HepG2 (cell line): ENCODE measurements around the gene RNLS. TPM values are rescaled to one million over a fixed set of nuclear protein-coding genes. Genes with fewer than 3 reads are reported as not detected.

ENCODE experiments used
- ATAC-seq: fragments of 200-7000 bp; cut with Tn5 transposase; 3 replicates; pipeline ENCODE4 v1.9.1; 2020; ENCODE audit warnings: mild to moderate bottlenecking, moderate library complexity
- BruUV-seq: library from RNA; stranded (reverse); fragments of 400-500 nt; replicated peaks from 2 replicates; lab custom pipeline; 2021; lab: Mats Ljungman, UMichigan
- CTCF ChIA-PET: fragments of 300-600 bp; formaldehyde crosslinking; extraction: SDS; loops from one replicate; lab custom pipeline; 2021; ENCODE audit warnings: low total read pairs, inconsistent platforms, low intra/inter-chr PET ratio; lab: Yijun Ruan, JAX
- POLR2A ChIA-PET: fragments of 350-600 bp; sonication (Branson Sonifier 250); formaldehyde crosslinking; loops from one replicate; lab custom pipeline; 2020; ENCODE audit warnings: antibody characterized with exemption, inconsistent platforms; lab: Yijun Ruan, JAX
- DNase-seq: peaks from one replicate; pipeline ENCODE4 v3.0.0-alpha.2; 2015; ENCODE audit warnings: low spot score
- FAIRE-seq: peaks from 3 replicates; lab custom pipeline; 2011; peaks lifted over from hg19 to GRCh38; lab: Jason Lieb, UNC
- H2AFZ ChIP-seq: one replicate; pipeline ENCODE4 v1.6.1; 2011; ENCODE audit warnings: low read length, inconsistent platforms
- H3K27ac ChIP-seq: fragments of 300-600 bp; 3 replicates; pipeline ENCODE4 v1.8.0; 2011; ENCODE audit warnings: mixed run types, mild to moderate bottlenecking, mixed read lengths, low read length, inconsistent platforms; ENCODE audit not compliant: insufficient read depth; ENCODE audit errors: extremely low read length
- H3K27me3 ChIP-seq, 2 experiments: fragments of 200-600 bp in 1 of 2; 2 replicates in 1 of 2; 3 replicates in 1 of 2; pipeline versions ENCODE4 v1.6.0 to v1.8.0; 2011; ENCODE audit warnings: low read length in 2 of 2, mild to moderate bottlenecking in 2 of 2, moderate library complexity in 2 of 2, inconsistent platforms in 1 of 2; ENCODE audit not compliant: insufficient read depth in 2 of 2, control insufficient read depth in 1 of 2
- H3K36me3 ChIP-seq, 2 experiments: fragments of 200-600 bp in 1 of 2; replicated peaks in 1 of 2; 2 replicates in 1 of 2; 3 replicates in 1 of 2; pipeline versions ENCODE4 v1.5.1 to v1.8.0; 2011; ENCODE audit warnings: low read length in 2 of 2, inconsistent platforms in 1 of 2; ENCODE audit not compliant: insufficient read depth in 2 of 2, control insufficient read depth in 1 of 2
- H3K4me1 ChIP-seq: 2 replicates; pipeline ENCODE4 v1.5.1; 2012; ENCODE audit warnings: low read length, inconsistent platforms; ENCODE audit not compliant: insufficient read depth
- H3K4me2 ChIP-seq: 2 replicates; pipeline ENCODE4 v1.6.0; 2011; ENCODE audit warnings: low read depth, low read length, inconsistent platforms
- H3K4me3 ChIP-seq, 3 experiments: fragments of 200-600 bp in 1 of 3; sonication (generic), shearing (Covaris generic) in 1 of 3; replicated peaks in 1 of 3; 2 replicates each; pipeline ENCODE4 v1.5.1; 2011 to 2016; ENCODE audit warnings: low read length in 3 of 3, inconsistent platforms in 2 of 3, low read depth in 2 of 3, mild to moderate bottlenecking in 2 of 3, control low read depth in 1 of 3, mixed read lengths in 1 of 3; ENCODE audit not compliant: insufficient read depth in 1 of 3
- H3K79me2 ChIP-seq: one replicate; pipeline ENCODE4 v1.6.1; 2011; ENCODE audit warnings: low read length, inconsistent platforms; ENCODE audit not compliant: insufficient read depth
- H3K9ac ChIP-seq: 2 replicates; pipeline ENCODE4 v1.6.0; 2011; ENCODE audit warnings: mild to moderate bottlenecking, low read depth, low read length, inconsistent platforms; ENCODE audit not compliant: insufficient read depth
- H3K9me3 ChIP-seq: 2 replicates; pipeline ENCODE4 v1.5.1; 2012; ENCODE audit warnings: mild to moderate bottlenecking, low read length
- H4K20me1 ChIP-seq: 2 replicates; pipeline ENCODE4 v1.6.0; 2011; ENCODE audit warnings: inconsistent platforms, mild to moderate bottlenecking, low read length, moderate library complexity; ENCODE audit not compliant: insufficient read depth
- ATF1 ChIP-seq: IDR thresholded peaks from 2 replicates; pipeline ENCODE4 v1.6.1; 2016; ENCODE audit warnings: mild to moderate bottlenecking, control low read depth
- CENPX ChIP-seq: sonication (generic); formaldehyde crosslinking; IDR thresholded peaks from 2 replicates; pipeline ENCODE4 v1.9.0; 2021; ENCODE audit warnings: mild to moderate bottlenecking, missing genetic modification reagents, moderate library complexity
- FIP1L1 ChIP-seq: fragments of 200-400 bp; formaldehyde crosslinking; IDR thresholded peaks from 2 replicates; pipeline ENCODE4 v1.6.1; 2018; ENCODE audit warnings: low read depth, mild to moderate bottlenecking, low read length, moderate library complexity, borderline replicate concordance; ENCODE audit not compliant: insufficient read depth
- RFX3 ChIP-seq: IDR thresholded peaks from 2 replicates; pipeline ENCODE4 v1.6.1; 2016; ENCODE audit warnings: missing biosample characterization, missing genetic modification reagents
- ZNF3 ChIP-seq: IDR thresholded peaks from 2 replicates; pipeline ENCODE4 v1.7.0; 2017; ENCODE audit warnings: inconsistent platforms
- ZNF572 ChIP-seq: sonication (generic); formaldehyde crosslinking; IDR thresholded peaks from 2 replicates; pipeline ENCODE4 v1.5.1; 2020; ENCODE audit warnings: mild to moderate bottlenecking, missing genetic modification reagents
- ZNF879 ChIP-seq: sonication (generic); formaldehyde crosslinking; IDR thresholded peaks from 2 replicates; pipeline ENCODE4 v1.8.1; 2023; ENCODE audit warnings: missing genetic modification reagents
- ZSCAN30 ChIP-seq: sonication (generic); formaldehyde crosslinking; IDR thresholded peaks from 2 replicates; pipeline ENCODE4 v1.5.0; 2020; ENCODE audit warnings: mild to moderate bottlenecking, missing genetic modification reagents
- WGBS: methylation state at CpG from one replicate; pipeline ENCODE4 v1.1.6; 2017; ENCODE audit warnings: low lambda C conversion rate; 5-methylcytosine and 5-hydroxymethylcytosine counted together
- in situ Hi-C: cut with HindIII; loops from 2 replicates; pipeline ENCODE4 v1.10.0; 2017; ENCODE audit warnings: low pct_unique_long_range_greater_than_20kb; ENCODE audit not compliant: extremely low pct_ligation_motif_present
- intact Hi-C: fragments of 100-400 bp; cut with micrococcal nuclease; formaldehyde crosslinking; loops from one replicate; pipeline ENCODE4 v1.10.0; 2022; ENCODE audit not compliant: unreplicated experiment
- polyA plus RNA-seq, 8 experiments: library from polyadenylated mRNA; depleted of rRNA in 3 of 8; stranded (reverse) in 7 of 8; unstranded in 1 of 8; fragments of >200 nt; fragmentation: Illumina TruSeq in 4 of 8; extraction: Trizol in 4 of 8; gene quantifications; 2 replicates each; pipeline versions ENCODE4 v1.2.1 to v1.2.3, GENCODE V29; 2011 to 2016; ENCODE audit warnings: low read depth in 4 of 8, missing spikeins in 1 of 8, mixed read lengths in 1 of 8; ENCODE audit not compliant: insufficient read depth in 1 of 8
- total RNA-seq, 5 experiments: library from RNA; depleted of rRNA; stranded (reverse); fragments of >200 nt; fragmentation: Illumina TruSeq; extraction: Trizol; gene quantifications; 2 replicates each; pipeline ENCODE4 v1.2.3, GENCODE V29; 2016; ENCODE audit warnings: low read depth in 1 of 5
- TF ChIP-seq, protein P1 (sequence below), 2 experiments: sonication (generic) in 1 of 2; formaldehyde crosslinking in 1 of 2; IDR thresholded peaks; 2 replicates each; pipeline versions ENCODE4 v1.6.1 to v1.9.0; 2014 to 2022; ENCODE audit warnings: antibody characterized with exemption in 1 of 2, borderline replicate concordance in 1 of 2, inconsistent platforms in 1 of 2, low read depth in 1 of 2, missing genetic modification reagents in 1 of 2
- TF ChIP-seq, protein P2 (sequence below), 2 experiments: sonication (generic) in 1 of 2; formaldehyde crosslinking in 1 of 2; IDR thresholded peaks; 2 replicates each; pipeline versions ENCODE4 v1.5.1 to v1.6.1; 2011 to 2020; ENCODE audit warnings: borderline replicate concordance in 1 of 2, low read depth in 1 of 2, low read length in 1 of 2, mild to moderate bottlenecking in 1 of 2, missing genetic modification reagents in 1 of 2, moderate library complexity in 1 of 2
- TF ChIP-seq, protein P3 (sequence below): sonication (generic); IDR thresholded peaks from 2 replicates; pipeline ENCODE4 v1.6.1; 2016; ENCODE audit warnings: low read depth, borderline replicate concordance
- TF ChIP-seq, protein P4 (sequence below): sonication (generic); formaldehyde crosslinking; IDR thresholded peaks from 2 replicates; pipeline ENCODE4 v1.8.1; 2023; ENCODE audit warnings: missing genetic modification reagents, mild to moderate bottlenecking, borderline replicate concordance

Gene RNLS
- total and polyA plus RNA-seq, 2 of the 13 experiments (the other 11 are each of a cell fraction or from before 2014, with no cell fraction given) = not detected

DNA sequence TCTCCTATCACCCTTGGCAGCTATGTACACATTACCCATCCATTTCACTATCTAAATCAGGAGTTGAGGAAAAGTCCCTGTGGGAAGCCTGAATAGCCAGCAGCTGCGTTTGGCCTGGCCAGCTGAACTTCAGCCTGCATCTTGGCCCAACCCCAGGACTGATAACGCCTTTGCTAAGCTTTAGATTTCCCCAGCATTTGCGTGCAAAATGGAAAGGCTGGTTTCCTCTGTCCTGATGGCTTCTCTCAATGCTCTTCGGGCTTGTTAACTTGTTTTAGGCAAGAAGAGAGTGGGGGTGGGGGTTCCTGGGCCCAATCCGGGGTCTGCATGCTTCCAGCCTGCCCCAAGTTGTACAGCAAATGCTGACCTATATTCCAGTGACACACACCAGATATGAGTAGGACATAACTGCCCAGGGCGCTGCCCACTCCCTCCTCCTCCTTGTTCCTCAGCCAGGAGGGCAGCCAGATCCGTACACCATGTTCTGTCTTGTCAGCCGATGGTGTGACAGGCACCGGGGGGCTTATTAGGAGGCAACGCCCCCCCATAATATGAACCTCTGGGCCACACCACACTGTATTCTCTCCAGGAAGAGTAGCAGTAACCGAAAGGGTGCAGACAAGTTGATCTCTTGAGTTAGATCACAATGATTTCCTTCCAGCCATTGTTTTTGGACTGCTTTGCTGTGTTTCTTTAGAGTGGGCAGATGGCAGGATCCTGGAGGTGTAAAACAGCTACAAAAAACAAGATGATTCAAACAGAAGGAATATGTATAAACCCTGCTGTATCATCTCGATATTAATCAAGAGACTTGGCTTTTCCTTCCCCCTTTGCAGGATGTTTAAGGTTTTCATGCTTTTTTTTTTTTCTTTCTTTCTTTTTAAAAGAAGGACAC is 339.0 kb downstream of the RNLS start:
- Histone ChIP-seq H4K20me1 (no peaks in the 10 kb centered on the region), H3K27me3 (peaks cover 0 to 3% of the 10 kb centered on the region in 2 experiments; a peak in 1 of 5 replicates), H3K4me1 (no peaks in the 10 kb centered on the region), H3K4me3 (no peak overlapping the region), H2AFZ (no peak overlapping the region), H3K36me3 (no peaks in the 10 kb centered on the region), H3K4me2 (no peak overlapping the region), H3K79me2 (no peaks in the 10 kb centered on the region), H3K9me3 (no peaks in the 10 kb centered on the region), H3K27ac (no peak overlapping the region), H3K9ac (no peak overlapping the region)
- BruUV-seq = no TSS peak
- in situ Hi-C loops = no loop called here
- intact Hi-C loops = no loop called here
- 13% methylated on average over 8 of the region's 12 CpGs for WGBS
- no peak for FAIRE-seq
- POLR2A ChIA-PET = no interaction called here
- CTCF ChIA-PET = no interaction called here
- ATAC-seq = no peak
- DNase-seq = no peak
- no peak for TF ChIP-seq CENPX (CRISPR knock-in tag)
- no peak for TF ChIP-seq ZSCAN30
- TF ChIP-seq, protein P1, sequence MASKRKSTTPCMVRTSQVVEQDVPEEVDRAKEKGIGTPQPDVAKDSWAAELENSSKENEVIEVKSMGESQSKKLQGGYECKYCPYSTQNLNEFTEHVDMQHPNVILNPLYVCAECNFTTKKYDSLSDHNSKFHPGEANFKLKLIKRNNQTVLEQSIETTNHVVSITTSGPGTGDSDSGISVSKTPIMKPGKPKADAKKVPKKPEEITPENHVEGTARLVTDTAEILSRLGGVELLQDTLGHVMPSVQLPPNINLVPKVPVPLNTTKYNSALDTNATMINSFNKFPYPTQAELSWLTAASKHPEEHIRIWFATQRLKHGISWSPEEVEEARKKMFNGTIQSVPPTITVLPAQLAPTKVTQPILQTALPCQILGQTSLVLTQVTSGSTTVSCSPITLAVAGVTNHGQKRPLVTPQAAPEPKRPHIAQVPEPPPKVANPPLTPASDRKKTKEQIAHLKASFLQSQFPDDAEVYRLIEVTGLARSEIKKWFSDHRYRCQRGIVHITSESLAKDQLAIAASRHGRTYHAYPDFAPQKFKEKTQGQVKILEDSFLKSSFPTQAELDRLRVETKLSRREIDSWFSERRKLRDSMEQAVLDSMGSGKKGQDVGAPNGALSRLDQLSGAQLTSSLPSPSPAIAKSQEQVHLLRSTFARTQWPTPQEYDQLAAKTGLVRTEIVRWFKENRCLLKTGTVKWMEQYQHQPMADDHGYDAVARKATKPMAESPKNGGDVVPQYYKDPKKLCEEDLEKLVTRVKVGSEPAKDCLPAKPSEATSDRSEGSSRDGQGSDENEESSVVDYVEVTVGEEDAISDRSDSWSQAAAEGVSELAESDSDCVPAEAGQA (IDR thresholded peaks at IDR 0.05; ENCODE audit: low read depth) = no peak
- TF ChIP-seq, protein P1 (CRISPR knock-in tag; IDR thresholded peaks at IDR 0.05; ENCODE audit: borderline replicate concordance) = no peak
- TF ChIP-seq, protein P2, sequence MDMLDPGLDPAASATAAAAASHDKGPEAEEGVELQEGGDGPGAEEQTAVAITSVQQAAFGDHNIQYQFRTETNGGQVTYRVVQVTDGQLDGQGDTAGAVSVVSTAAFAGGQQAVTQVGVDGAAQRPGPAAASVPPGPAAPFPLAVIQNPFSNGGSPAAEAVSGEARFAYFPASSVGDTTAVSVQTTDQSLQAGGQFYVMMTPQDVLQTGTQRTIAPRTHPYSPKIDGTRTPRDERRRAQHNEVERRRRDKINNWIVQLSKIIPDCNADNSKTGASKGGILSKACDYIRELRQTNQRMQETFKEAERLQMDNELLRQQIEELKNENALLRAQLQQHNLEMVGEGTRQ (IDR thresholded peaks at IDR 0.05; ENCODE audit: low read depth, low read length) = no peak
- TF ChIP-seq, protein P2 (CRISPR knock-in tag; IDR thresholded peaks at IDR 0.05; ENCODE audit: borderline replicate concordance) = no peak
- TF ChIP-seq, protein P3, sequence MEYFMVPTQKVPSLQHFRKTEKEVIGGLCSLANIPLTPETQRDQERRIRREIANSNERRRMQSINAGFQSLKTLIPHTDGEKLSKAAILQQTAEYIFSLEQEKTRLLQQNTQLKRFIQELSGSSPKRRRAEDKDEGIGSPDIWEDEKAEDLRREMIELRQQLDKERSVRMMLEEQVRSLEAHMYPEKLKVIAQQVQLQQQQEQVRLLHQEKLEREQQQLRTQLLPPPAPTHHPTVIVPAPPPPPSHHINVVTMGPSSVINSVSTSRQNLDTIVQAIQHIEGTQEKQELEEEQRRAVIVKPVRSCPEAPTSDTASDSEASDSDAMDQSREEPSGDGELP = no peak
- no peak for TF ChIP-seq FIP1L1
- TF ChIP-seq, protein P4, sequence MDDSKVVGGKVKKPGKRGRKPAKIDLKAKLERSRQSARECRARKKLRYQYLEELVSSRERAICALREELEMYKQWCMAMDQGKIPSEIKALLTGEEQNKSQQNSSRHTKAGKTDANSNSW (CRISPR knock-in tag) = no peak
- no peak for TF ChIP-seq RFX3 (CRISPR knock-in tag)
- no peak for TF ChIP-seq ATF1 (CRISPR knock-in tag)
- no peak for TF ChIP-seq ZNF879
- TF ChIP-seq ZNF3 (CRISPR knock-in tag) = no peak
- TF ChIP-seq ZNF572 (CRISPR knock-in tag) = no peak
